LNCaP clone FGC (cell line): ENCODE data around the gene EXOC2.

Source experiments
- DNase-seq: peaks from one replicate; pipeline ENCODE4 v3.0.0-alpha.2; 2011; ENCODE audit warnings: low read depth
- H3K4me3 ChIP-seq: 2 replicates; pipeline ENCODE4 v1.5.1; 2011; ENCODE audit warnings: mild to moderate bottlenecking, low read depth, low read length, control low read depth
- TF ChIP-seq, protein P1 (sequence below): IDR thresholded peaks from 2 replicates; pipeline ENCODE4 v1.5.1; 2012; ENCODE audit warnings: mild to moderate bottlenecking; ENCODE audit not compliant: control insufficient read depth, insufficient read depth; ENCODE audit errors: extremely low read depth

Gene EXOC2

DNA sequence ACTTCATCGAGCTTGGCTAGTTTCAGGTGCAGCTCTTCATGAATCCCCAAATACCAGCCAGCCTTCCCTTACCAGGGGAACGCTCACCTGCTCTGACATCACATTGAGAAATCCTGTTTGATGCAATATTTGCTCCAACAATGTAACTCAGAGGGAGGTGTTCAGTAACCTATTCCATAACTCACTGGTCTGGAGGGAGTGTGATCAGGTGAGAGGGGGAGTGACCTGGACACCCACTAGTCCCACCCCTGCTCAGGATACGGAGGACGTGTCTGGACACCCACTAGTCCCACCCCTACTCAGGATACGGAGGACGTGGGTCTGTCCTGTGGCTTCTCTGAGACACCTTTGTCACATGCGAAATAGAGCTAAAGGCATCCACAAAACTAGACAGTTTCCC, 106.4 kb downstream of the EXOC2 start:
- no peak overlapping the region for H3K4me3 ChIP-seq
- TF ChIP-seq, protein P1, sequence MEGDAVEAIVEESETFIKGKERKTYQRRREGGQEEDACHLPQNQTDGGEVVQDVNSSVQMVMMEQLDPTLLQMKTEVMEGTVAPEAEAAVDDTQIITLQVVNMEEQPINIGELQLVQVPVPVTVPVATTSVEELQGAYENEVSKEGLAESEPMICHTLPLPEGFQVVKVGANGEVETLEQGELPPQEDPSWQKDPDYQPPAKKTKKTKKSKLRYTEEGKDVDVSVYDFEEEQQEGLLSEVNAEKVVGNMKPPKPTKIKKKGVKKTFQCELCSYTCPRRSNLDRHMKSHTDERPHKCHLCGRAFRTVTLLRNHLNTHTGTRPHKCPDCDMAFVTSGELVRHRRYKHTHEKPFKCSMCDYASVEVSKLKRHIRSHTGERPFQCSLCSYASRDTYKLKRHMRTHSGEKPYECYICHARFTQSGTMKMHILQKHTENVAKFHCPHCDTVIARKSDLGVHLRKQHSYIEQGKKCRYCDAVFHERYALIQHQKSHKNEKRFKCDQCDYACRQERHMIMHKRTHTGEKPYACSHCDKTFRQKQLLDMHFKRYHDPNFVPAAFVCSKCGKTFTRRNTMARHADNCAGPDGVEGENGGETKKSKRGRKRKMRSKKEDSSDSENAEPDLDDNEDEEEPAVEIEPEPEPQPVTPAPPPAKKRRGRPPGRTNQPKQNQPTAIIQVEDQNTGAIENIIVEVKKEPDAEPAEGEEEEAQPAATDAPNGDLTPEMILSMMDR, result no peak
- no peak for DNase-seq

DNA sequence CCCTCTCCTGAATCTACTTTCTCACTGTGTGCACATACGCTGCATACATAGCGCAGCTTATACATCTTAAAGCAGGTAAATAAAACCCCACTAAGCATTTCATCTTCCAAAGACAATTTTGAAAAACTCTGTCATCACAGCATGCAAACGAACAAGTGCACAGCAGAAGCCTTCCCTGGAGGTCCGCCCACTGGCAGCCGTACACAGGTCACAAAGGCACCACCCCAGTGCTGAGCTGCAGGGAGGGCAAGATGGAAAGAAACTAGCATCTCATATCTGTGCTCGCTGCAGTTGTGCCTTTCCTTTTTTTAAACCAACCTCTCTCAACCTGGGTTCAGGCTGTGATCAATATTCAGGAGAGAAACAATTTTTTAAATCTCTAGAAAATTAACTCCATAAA, 109.3 kb downstream of the EXOC2 start:
- H3K4me3 ChIP-seq, result no peak overlapping the region
- DNase-seq, result no peak
- TF ChIP-seq, protein P1, result no peak

- TF ChIP-seq, protein P1, result no peak
- no peak overlapping the region for H3K4me3 ChIP-seq
- no peak for DNase-seq
Observed at GRCh38 chr6:583116-583515, 109.8 kb downstream of the EXOC2 start.

DNA sequence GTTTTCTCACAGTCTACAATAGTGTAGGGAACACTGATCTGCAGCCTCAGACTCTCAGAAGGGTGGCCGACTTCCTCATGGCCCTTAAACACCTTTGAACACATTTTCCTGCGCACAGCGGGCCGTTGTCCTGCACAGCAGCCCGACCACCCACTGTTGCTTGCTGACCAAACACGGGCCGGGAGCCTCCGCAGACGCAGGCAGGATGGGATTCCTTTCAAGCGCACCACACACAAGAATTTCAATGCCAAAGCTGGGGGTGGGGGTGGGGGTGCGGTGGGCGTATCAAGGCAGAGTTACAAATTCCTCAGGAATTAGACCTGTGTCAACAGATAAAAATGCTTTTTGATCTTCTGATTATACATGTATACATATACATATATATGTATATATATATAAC, 110.6 kb downstream of the EXOC2 start:
- no peak for DNase-seq
- no peak overlapping the region for H3K4me3 ChIP-seq
- TF ChIP-seq, protein P1, result no peak

DNA sequence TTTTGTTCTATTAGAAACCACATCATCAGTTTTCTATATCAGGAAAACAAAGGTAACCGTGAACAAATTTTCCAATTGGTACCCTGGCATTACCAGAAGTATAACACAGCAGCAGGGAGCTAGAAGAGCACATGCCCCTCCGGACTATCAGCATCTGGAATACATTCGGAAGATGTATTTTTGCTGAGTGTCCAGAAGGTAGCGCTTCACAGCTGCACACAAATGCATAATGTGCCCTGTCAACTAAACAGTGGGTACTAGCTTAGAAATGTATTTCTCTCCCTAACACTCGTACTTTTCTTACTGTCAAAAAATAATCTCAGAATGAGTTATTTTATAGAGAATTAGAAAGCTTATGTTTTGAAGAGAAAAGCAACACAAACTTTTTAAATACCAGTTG, 113.6 kb downstream of the EXOC2 start:
- H3K4me3 ChIP-seq, result no peak overlapping the region
- TF ChIP-seq, protein P1, result peak; percentile 52
- no peak for DNase-seq

DNA sequence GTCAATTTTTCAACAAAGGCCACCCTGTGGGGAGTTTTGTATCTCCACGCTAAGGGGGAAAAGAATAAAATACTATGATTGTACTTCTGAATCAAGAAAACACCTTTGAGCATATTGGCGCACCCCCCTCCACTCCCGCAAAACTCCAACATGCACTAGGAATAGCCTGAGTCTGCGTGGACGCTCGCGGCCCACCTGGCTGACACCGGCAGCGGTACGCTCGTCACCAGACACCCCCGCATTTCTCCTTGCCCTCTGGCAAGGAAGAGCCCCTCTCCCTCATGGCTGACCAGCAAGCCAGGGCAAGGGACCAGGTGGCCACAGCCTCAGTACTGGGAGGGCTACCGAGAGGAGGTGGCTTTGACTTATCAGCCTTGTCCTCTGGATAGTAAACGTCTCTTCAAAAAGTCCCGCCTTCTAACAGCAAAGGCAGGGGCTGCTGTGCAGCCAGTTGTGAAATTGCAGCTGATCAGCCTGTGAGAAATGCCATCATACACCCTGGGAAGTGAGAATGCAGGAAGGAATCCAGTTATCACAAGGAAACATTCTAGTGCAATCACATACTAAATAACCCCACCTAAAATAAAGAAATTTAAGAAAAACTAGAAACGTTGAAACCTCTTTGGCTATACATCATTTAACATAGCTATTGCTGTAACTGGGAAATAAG, 120.2 kb downstream of the EXOC2 start:
- TF ChIP-seq, protein P1, result no peak
- DNase-seq, result no peak
- no peak overlapping the region for H3K4me3 ChIP-seq

DNA sequence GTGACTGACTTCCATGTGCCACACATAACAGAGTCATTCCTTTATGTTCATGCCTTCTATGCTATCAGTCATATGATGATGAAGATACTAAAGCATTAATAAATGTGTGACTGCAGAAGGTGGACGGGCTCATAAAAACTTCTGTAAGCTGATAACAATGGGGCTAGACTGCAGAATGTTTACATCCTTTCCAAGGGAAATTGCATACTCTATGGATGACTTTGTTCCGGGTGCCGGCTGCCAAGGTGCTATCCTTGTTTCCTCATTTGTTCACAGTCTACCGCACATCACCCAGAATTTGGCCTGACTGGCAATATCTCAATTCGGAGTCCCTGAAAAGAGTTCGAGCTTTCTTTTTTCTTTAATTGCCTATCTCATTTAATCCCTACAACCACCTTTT, 121.0 kb downstream of the EXOC2 start:
- TF ChIP-seq, protein P1, result no peak
- no peak overlapping the region for H3K4me3 ChIP-seq
- no peak for DNase-seq
